Keratinocyte (primary cell): ENCODE data around the gene WNK2. TPM values are rescaled to one million over a fixed set of nuclear protein-coding genes. Genes with fewer than 3 reads are reported as not detected.
A peak's percentile ranks its signal among the peaks of the same experiment; 100 is the strongest.
"Not testable (repeated sequence)": the region's sequence is repeated elsewhere in the genome, so short reads cannot be mapped to it uniquely, and the experiment has no call there.

Experiments used
- DNase-seq: peaks from one replicate; pipeline ENCODE4 v3.0.0-alpha.2; 2011; ENCODE audit warnings: low read depth, missing footprints, low spot score
- FAIRE-seq: peaks from 2 replicates; lab custom pipeline; 2011; peaks lifted over from hg19 to GRCh38; lab: Jason Lieb, UNC
- H2AFZ ChIP-seq: 2 replicates; pipeline ENCODE4 v1.6.0; 2012; ENCODE audit warnings: low read length, control low read depth, inconsistent platforms; ENCODE audit not compliant: control insufficient read depth
- H3K27ac ChIP-seq: 2 replicates; pipeline ENCODE4 v1.5.1; 2011; ENCODE audit warnings: low read length; ENCODE audit not compliant: control insufficient read depth, insufficient read depth
- H3K27me3 ChIP-seq: 3 replicates; pipeline ENCODE4 v1.6.0; 2011; ENCODE audit warnings: low read length; ENCODE audit not compliant: control insufficient read depth, insufficient read depth; ENCODE audit errors: extremely low read depth
- H3K36me3 ChIP-seq, 2 experiments: 2 replicates in 1 of 2; 3 replicates in 1 of 2; pipeline ENCODE4 v1.5.1; 2011; ENCODE audit warnings: low read length in 2 of 2, mild to moderate bottlenecking in 1 of 2; ENCODE audit not compliant: control insufficient read depth in 2 of 2, insufficient read depth in 2 of 2; ENCODE audit errors: extremely low read depth in 1 of 2
- H3K4me1 ChIP-seq: 3 replicates; pipeline ENCODE4 v1.5.1; 2011; ENCODE audit warnings: low read length; ENCODE audit not compliant: control insufficient read depth, insufficient read depth; ENCODE audit errors: extremely low read depth
- H3K4me2 ChIP-seq: 3 replicates; pipeline ENCODE4 v1.6.0; 2011; ENCODE audit warnings: low read depth, low read length; ENCODE audit not compliant: control insufficient read depth, insufficient read depth; ENCODE audit errors: extremely low read depth
- H3K4me3 ChIP-seq, 3 experiments: fragments of 200-600 bp in 1 of 3; sonication (generic) in 1 of 3; 2 replicates in 2 of 3; 3 replicates in 1 of 3; pipeline ENCODE4 v1.5.1; 2011 to 2016; ENCODE audit warnings: low read length in 3 of 3, mild to moderate bottlenecking in 3 of 3, control low read depth in 2 of 3, inconsistent platforms in 1 of 3, low read depth in 1 of 3, mixed read lengths in 1 of 3, mixed run types in 1 of 3, moderate library complexity in 1 of 3; ENCODE audit not compliant: control insufficient read depth in 2 of 3, insufficient read depth in 2 of 3; ENCODE audit errors: extremely low read depth in 1 of 3
- H3K79me2 ChIP-seq: 2 replicates; pipeline ENCODE4 v1.6.0; 2012; ENCODE audit warnings: low read length; ENCODE audit not compliant: control insufficient read depth, insufficient read depth
- H3K9ac ChIP-seq: 3 replicates; pipeline ENCODE4 v1.6.0; 2011; ENCODE audit warnings: low read length; ENCODE audit not compliant: control insufficient read depth, insufficient read depth; ENCODE audit errors: extremely low read depth
- H3K9me1 ChIP-seq: 3 replicates; pipeline ENCODE4 v1.6.0; 2011; ENCODE audit warnings: low read length; ENCODE audit not compliant: control insufficient read depth, insufficient read depth; ENCODE audit errors: extremely low read depth
- H3K9me3 ChIP-seq: 2 replicates; pipeline ENCODE4 v1.5.1; 2012; ENCODE audit warnings: low read depth, low read length; ENCODE audit not compliant: control insufficient read depth
- H4K20me1 ChIP-seq: 3 replicates; pipeline ENCODE4 v1.6.0; 2011; ENCODE audit warnings: low read length; ENCODE audit not compliant: control insufficient read depth, insufficient read depth; ENCODE audit errors: extremely low read depth
- EZH2 ChIP-seq: IDR thresholded peaks from one replicate; pipeline ENCODE4 v1.6.1; 2012; ENCODE audit warnings: inconsistent platforms, mild to moderate bottlenecking, low read length, moderate library complexity
- dilution Hi-C: fragments of 300-500 bp; cut with MboI; formaldehyde crosslinking; loops from one replicate; pipeline ENCODE4 v1.7.0; 2020; ENCODE audit warnings: low sequenced_read_pairs; ENCODE audit not compliant: extremely low pct_ligation_motif_present
- polyA plus RNA-seq, 5 experiments: library from polyadenylated mRNA; depleted of rRNA in 3 of 5; stranded (reverse) in 3 of 5; stranded (forward) in 1 of 5; unstranded in 1 of 5; fragments of >200 nt; gene quantifications; 1 replicate in 1 of 5; 2 replicates in 3 of 5; 3 replicates in 1 of 5; pipeline versions ENCODE4 v1.2.1 to v1.2.3, GENCODE V29; 2011 to 2012; ENCODE audit warnings: missing spikeins in 2 of 5, low read depth in 1 of 5, low replicate concordance in 1 of 5
- TF ChIP-seq, protein P1 (sequence below), 3 experiments: IDR thresholded peaks in 1 of 3; conservative IDR thresholded peaks in 1 of 3; optimal IDR thresholded peaks in 1 of 3; 2 replicates in 2 of 3; 3 replicates in 1 of 3; pipeline versions ENCODE3 to v1.5.1; 2011; ENCODE audit warnings: low read length in 3 of 3, mild to moderate bottlenecking in 3 of 3, moderate library complexity in 2 of 3, control low read depth in 1 of 3, inconsistent platforms in 1 of 3; ENCODE audit not compliant: insufficient read depth in 2 of 3; ENCODE audit errors: extremely low read depth in 1 of 3

WNK2 gene
- polyA plus RNA-seq, 1 donor (not counting 4 experiments of a cell fraction or from before 2014, with no cell fraction given) = not detected

DNA sequence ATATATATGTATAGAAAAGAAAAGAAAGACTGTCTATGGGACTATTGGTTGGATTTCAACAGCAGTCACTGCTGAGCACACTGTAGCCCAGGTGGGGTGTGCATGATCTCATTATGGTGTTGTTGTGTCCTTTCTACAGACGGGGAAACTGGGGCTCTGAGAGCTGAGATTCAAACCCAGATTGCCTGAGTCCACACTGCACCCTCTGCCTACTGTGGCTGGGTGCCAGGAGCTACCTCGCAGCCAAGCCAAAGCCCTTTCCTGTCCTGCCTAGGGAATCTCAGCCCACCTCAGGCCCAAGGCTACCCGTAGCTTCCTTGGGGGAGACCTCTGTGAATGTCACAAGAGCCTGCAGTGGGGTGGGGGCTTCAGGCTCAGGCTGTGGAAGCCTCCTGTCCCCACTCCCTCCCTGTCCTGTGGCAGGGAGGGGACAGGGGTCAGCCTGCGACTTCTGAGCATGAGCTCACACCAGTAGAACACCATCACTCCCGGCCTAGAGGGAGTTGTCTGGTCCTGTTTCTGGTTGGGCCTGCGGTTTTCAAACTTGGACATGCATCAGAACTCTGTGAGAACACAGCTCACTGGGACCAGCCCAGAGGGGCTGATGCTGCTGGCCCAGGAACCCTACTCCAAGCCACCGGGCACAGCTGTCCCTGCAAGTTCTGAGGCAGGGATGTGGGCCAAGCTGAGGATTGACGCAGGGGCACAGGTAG, 42.0 kb upstream of the WNK2 start:
- H3K4me3 ChIP-seq = no peak overlapping the region
- no peak overlapping the region for H3K4me2 ChIP-seq
- H3K9me3 ChIP-seq = no peaks in the 10 kb centered on the region
- no peak overlapping the region for H2AFZ ChIP-seq
- H3K27me3 ChIP-seq = no peaks in the 10 kb centered on the region
- no peaks in the 10 kb centered on the region for H3K36me3 ChIP-seq
- H3K9ac ChIP-seq = no peak overlapping the region
- dilution Hi-C loops = no loop called here
- no peak for FAIRE-seq
- no peaks in the 10 kb centered on the region for H3K79me2 ChIP-seq
- H3K4me1 ChIP-seq = peaks cover 22% of the 10 kb centered on the region
- H3K27ac ChIP-seq = no peak overlapping the region
- H3K9me1 ChIP-seq = no peaks in the 10 kb centered on the region
- no peaks in the 10 kb centered on the region for H4K20me1 ChIP-seq
- TF ChIP-seq, protein P1, sequence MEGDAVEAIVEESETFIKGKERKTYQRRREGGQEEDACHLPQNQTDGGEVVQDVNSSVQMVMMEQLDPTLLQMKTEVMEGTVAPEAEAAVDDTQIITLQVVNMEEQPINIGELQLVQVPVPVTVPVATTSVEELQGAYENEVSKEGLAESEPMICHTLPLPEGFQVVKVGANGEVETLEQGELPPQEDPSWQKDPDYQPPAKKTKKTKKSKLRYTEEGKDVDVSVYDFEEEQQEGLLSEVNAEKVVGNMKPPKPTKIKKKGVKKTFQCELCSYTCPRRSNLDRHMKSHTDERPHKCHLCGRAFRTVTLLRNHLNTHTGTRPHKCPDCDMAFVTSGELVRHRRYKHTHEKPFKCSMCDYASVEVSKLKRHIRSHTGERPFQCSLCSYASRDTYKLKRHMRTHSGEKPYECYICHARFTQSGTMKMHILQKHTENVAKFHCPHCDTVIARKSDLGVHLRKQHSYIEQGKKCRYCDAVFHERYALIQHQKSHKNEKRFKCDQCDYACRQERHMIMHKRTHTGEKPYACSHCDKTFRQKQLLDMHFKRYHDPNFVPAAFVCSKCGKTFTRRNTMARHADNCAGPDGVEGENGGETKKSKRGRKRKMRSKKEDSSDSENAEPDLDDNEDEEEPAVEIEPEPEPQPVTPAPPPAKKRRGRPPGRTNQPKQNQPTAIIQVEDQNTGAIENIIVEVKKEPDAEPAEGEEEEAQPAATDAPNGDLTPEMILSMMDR (optimal IDR thresholded peaks at IDR 0.05 in 1 of 3, IDR thresholded peaks at IDR 0.05 in 1 of 3, conservative IDR thresholded peaks at IDR 0.05 in 1 of 3; ENCODE audit: extremely low read depth in 1 of 3, insufficient read depth in 2 of 3, low read length in 3 of 3) = no peak
- TF ChIP-seq EZH2 = no peak
- no peak for DNase-seq

DNA sequence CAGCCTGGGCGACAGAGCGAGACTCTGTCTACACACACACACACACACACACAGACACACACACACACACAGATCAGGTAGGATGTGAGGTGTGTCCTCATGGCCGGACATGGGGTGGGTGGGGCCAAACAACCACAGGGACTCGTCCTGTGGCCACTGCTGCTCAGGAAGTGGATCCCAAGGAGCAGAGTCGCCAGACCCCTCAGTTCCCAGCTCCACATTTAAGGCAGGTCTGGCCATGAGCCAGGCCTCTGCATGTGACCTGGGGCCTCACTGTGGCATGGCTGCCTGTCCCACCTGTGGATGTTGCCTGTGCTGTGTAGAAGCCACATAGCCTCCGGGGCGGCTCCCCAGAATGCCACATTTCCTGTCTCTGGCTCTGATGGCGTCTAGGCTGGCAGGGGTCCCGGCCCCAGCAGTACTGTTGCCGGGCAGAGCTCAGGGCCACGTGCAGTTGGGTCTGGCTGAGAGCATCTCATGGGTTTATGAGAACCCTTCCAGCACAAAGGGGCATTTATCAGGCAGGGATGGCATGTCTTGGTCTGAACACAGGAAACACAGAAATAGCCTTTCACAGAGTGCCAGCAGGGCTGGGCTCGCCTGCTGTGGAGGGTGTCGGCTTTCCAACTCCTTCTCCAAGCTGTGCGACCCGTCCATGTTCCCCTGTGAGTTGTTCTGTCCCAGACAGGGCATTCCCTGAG, 40.0 kb upstream of the WNK2 start:
- DNase-seq = no peak

DNA sequence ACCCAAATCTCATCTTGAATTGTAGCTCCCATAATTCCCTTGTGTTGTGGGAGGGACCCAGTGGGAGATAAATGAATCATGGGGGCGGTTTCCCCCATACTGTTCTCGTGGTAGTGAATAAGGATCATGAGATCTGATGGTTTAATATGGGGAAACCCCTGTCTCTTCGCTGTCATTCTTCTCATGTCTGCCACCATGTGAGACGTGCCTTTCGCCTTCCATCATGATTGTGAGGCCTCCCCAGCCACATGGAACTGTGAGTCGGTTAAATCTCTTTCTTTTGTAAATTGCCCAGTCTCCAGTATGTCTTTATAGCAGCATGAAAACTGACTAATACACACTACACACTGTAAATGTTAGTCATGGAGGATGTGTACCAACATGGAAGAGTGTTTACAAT, 37.2 kb upstream of the WNK2 start:
- H3K79me2 ChIP-seq, H3K36me3 ChIP-seq, H3K9me3 ChIP-seq, H3K9me1 ChIP-seq, H4K20me1 ChIP-seq, H3K4me3 ChIP-seq, H3K27ac ChIP-seq, H3K9ac ChIP-seq, H3K27me3 ChIP-seq, dilution Hi-C loops, H3K4me2 ChIP-seq, DNase-seq, FAIRE-seq, H2AFZ ChIP-seq: not testable (repeated sequence)
- peaks cover 15% of the 10 kb centered on the region for H3K4me1 ChIP-seq

More for the DNA sequence above, 40.0 kb upstream of the WNK2 start:
- Histone ChIP-seq H4K20me1 (no peaks in the 10 kb centered on the region), H3K27ac (no peak overlapping the region), H3K4me2 (peak overlapping the region; percentile 44), H3K4me1 (peaks cover 22% of the 10 kb centered on the region), H3K79me2 (no peaks in the 10 kb centered on the region), H2AFZ (peak overlapping the region; percentile 92), H3K4me3 (no peak overlapping the region), H3K9me1 (no peaks in the 10 kb centered on the region), H3K9ac (no peak overlapping the region), H3K36me3 (no peaks in the 10 kb centered on the region), H3K27me3 (no peaks in the 10 kb centered on the region), H3K9me3 (peaks cover 3% of the 10 kb centered on the region)
- peak; percentile 60 for FAIRE-seq
- dilution Hi-C loops = no loop called here
- no peak for TF ChIP-seq EZH2
- TF ChIP-seq, protein P1 (optimal IDR thresholded peaks at IDR 0.05 in 1 of 3, IDR thresholded peaks at IDR 0.05 in 1 of 3, conservative IDR thresholded peaks at IDR 0.05 in 1 of 3; ENCODE audit: extremely low read depth in 1 of 3, insufficient read depth in 2 of 3, low read length in 3 of 3) = no peak
